Hematopoietic multipotent progenitor cell treated with erythropoietin and hydrocortisone succinate and interleukin-3 and kit ligand, for 17 days (in vitro differentiated cells): ENCODE data around the gene RBFOX2.

Source experiments
- DNase-seq: peaks from one replicate; pipeline ENCODE4 v3.0.0-alpha.2; 2015; ENCODE audit warnings: low spot score

The RBFOX2 gene

DNA sequence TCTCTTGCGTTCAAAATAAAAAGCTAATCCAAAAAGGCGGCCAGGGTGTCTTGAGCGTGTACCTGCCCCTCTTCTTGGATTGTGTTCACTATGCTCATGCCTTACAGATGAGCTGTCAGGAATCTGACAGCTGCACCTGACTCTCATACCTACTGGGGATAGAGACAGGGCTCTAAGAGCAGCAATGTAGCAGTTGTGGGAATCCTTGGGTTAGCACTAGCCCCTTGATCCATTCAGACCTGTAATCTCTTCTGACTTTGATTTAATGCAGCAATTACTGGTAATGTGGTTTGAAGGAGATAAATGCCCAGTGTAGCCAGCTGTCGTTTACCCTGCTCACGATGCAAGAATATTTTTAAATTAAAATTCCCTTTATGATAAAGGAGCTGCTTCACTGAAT is 165.2 kb downstream of the RBFOX2 start:
- DNase-seq, result no peak

DNA sequence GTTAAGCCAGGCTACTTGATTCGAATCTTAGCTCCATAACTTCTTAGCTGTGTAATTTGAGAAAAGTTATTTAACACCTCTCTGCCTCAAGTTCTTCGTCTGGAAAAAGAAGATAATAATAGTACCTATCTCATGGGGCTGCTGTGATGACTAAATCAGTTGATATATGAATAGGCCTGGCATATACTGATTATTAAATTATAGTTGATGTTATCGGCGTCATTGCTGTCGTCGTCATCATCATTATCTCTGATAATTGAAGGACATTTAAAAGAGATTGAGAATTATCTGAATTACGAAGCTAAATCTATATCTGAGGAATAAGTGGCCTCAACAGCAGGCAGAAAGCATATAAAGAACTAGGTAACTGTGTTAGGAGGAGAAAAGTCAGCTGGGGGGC is 165.9 kb downstream of the RBFOX2 start:
- DNase-seq, result no peak

DNA sequence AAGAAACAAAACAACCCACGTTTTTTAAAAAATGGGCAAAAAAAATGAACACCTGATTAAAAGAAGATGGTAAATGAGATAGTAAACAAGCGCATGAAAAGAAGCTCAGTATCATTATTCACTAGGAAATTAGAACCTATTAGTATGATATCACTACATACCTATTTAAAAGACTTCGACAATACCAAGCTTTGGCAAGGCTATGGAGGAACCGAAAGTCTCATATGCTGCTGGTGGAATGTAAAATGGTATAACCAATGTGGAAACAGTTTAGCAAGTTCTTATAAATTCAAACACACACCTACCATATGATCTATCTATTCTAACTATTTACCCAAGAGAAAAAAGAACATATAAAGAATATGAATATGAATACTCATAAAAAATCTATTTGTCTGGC is 167.2 kb downstream of the RBFOX2 start:
- no peak for DNase-seq

DNA sequence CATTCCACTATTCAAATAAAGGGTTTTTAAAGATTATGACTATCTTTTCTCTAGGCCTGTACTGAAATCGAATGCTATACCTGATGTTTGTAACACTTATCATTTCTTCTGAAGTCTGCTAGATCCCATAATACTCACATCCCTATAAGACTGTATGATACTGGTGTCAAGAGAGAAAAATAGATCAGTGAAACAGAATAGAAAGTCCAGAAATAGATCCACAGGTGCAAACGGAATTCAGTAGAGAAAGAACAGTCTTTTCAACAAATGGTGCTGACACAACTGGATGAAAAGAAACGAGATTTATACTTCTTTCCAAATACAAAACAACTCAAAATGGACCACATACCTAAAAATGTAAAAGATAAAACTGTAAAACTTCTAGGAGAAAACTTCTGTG is 167.8 kb downstream of the RBFOX2 start:
- no peak for DNase-seq

DNA sequence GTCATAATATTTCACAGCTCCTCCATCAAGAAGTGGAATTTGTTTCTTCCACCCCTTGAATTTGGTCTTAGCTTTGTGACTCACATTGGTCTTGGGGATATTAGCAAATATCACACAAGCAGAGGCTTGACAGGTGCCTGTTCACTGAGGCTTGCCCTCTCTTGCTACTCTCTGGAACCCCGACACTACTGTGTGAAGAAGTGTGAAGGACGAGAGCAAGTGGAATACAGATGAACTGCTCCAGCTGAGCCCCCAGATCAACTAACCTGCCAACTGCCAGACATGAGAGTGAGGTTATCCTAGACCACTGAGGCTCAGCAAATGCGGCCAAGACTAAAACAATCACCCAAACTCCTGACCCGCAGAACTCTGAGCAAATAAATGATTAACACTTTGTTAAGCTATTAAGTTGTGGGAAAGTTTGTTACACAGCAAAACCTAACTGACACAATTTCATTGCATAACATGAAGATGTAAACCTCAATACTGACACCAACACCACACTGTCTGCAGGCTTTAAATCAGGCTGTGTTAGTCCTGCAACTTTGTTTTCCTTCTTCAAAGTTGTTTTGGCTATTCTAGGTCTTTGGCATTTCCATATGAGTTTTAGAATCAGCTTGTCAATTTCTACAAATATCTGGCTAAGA is 168.4 kb downstream of the RBFOX2 start:
- no peak for DNase-seq

DNA sequence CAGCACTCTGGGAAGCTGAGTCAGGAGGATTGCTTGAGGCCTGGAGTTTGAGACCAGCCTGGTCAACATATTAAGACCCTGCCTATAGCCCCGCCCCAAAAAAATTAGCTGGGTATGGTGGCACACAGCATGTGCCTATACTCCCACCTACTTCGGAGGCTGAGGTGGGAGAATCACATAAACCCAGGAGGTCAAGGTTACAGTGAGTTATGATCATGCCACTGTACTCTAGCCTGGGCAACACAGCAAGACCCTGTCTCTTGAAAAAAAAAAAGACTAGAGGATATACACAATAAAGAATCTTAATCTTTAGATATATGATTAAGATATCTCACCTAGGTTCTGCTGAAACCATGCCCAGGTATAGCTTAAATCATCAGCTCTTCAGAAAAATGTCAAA is 174.3 kb downstream of the RBFOX2 start:
- no peak for DNase-seq

DNA sequence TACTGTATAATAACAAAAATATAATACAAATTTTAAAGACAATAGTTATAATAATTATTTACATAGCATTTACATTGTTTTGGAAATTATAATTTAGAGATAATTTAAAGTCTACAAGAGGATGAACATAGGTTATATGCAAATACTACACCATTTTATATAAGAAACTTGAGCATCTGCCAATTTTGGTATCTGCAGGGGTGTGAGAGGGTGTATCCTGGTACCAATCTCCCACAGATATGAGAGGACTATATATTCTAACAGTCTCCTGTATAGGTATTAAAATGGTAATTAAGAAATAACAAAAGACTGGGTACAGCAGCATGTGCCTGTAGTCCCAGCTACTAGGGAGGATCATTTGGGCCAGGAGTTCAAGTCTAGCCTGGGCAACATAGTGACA is 176.5 kb downstream of the RBFOX2 start:
- DNase-seq, result no peak

DNA sequence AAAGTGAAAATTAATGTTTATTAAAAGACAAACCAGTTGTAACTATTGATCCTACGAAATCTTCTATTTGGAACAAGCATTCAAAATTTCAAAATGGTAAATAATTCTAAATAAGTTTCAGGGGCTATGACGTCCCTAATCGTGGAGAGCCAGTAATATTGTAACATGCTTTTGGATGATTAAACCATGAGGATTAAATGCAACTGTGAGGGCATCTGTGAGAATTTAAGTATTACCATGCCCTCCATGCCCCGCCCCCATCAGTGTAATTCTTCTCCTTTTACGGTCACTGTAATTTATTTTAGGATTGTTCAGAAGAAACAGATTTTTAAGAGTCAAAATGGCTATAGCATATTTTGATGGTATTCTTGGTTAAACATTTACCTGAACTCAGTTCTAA is 177.8 kb downstream of the RBFOX2 start:
- no peak for DNase-seq

DNA sequence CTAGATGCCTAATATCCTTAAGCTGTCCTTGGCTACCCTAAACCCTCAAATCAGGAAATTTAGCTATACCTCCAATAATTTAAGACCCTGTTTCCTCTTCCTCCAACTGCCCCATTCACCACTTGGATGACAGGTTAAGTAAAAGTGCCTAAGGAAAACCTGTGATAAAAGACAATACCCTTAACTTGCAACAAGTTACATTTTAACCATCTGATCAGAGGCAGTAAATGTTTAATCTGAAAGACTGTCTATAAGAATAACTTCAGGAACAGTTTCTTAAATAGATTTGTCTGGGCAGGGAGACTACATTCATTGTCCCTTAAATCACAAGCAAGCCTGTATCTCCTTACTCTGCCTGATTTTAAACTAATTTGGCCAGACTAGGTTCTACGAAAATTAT is 181.8 kb downstream of the RBFOX2 start:
- DNase-seq, result no peak

DNA sequence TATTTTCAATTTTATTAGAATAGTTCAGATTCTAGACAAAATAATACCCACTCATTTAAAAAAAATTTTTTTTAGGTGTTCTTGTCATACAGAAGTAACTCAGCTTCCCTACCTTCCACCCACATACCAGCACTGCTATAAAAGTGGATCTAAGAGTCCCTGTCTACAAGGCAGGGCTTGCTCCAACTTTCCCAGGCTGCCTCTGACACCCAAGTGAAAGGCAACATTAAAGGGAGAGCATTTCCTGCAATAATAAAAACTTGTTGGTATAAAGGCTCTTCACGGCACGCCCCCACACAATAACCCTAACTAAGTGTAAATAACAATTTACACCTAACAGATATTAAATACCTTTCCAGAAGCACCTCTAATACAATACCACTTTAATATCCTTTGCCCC is 183.7 kb downstream of the RBFOX2 start:
- no peak for DNase-seq

DNA sequence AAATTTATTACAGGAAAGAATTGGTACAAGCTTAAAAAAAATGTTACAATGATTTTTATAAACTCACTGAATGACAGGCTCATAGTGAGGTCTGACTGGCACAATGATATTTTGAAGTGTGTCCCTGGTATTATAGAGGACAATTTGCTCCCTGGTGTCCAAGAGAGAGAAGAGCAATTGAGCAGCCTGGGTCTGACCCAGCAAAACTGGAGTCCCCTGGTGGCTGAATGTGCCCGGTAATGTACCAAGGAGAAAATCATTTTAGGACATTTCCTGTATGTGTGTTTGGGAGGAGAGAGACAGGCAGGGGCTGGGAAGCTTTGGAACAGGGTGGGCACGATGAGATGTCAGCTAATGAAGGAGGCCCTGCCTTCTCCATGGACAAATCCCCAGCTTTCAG is 185.7 kb downstream of the RBFOX2 start:
- DNase-seq, result no peak

DNA sequence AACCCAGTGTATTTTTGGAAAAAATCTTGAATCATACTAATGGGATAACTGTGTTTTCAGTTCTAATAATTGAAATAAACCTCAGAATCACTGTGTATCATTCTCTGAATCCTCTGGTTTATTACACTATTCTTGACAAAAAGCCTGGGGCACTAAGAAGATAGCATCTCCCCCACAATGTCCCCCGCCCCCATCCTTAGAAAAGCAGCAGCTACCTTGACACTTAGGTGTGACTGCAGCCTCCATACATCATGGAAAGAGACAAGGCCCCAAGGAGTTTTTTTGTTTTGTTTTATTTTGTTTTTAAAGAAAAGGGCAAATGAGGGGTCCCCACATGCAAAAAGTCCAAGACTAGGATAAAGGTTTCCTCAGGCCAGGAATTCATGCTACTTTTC is 186.1 kb downstream of the RBFOX2 start:
- DNase-seq, result no peak

DNA sequence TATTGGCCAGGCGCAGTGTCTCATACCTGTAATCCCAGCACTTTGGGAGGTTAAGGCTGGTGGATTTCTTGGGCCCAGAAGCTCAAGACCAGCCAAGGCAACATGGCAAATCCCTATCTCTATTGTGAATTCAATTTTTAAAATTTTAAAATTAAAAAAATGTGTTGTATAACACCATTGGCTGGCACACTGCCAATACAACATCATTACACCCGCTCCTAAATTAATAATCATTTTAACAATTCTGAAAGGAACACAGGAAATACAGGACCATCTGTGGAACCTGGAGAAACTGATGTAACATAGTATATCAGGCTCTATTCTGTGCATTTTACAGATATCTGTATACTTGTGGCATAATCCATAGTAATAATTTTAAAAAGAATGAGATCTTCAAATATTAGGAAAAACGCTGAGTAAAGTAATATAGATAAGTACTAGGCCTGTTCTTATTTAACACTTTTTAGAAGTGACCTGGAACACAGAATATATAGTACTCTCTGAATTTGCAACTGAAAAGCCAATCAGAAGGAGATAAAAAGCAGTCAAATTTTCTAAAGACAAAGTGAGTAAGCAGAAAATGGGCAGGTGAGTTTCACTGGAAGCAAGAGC is 186.6 kb downstream of the RBFOX2 start:
- no peak for DNase-seq

DNA sequence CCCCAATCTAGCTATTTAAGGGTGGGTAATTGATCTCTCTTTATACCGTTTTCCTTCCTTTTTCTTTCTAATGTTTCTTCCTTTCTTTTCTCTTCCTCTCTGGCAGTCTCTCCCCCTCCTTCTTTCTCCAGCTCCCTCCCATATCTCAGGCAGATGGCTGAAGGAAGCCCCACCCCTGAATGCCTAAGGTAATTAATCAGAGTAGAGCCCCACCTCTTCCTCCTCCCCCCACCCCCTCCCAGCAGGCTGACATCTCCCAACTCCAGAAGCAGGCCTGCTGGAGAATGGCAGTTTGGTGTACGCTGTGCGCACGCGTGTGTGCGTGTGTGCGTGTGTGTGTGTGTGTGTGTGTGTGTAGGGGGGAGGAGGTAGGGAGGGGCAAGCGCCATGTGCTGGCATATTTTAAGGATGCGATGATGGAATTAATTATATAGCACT is 188.3 kb downstream of the RBFOX2 start:
- peak; percentile 8 for DNase-seq

DNA sequence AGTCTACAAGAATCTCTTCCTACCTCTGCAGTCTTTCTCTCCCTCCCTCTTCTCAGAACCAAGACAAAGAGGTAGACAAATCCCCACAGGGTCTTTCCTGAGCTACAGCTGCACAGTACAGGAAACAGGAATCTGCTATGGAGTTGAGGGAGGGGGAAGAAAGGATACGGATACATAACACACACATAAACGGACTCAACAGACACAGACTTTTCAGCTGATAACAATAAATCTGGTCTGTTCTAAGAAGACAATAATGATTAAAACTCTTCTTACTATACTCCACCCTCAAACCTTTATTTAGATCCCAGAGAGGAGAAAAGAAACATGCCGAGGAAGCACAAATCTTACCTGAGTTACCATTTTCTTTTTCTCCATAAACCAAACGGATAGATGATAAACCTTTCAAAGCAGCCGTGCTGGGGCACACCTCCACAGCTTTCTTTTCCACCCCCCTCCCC is 188.8 kb downstream of the RBFOX2 start:
- no peak for DNase-seq

DNA sequence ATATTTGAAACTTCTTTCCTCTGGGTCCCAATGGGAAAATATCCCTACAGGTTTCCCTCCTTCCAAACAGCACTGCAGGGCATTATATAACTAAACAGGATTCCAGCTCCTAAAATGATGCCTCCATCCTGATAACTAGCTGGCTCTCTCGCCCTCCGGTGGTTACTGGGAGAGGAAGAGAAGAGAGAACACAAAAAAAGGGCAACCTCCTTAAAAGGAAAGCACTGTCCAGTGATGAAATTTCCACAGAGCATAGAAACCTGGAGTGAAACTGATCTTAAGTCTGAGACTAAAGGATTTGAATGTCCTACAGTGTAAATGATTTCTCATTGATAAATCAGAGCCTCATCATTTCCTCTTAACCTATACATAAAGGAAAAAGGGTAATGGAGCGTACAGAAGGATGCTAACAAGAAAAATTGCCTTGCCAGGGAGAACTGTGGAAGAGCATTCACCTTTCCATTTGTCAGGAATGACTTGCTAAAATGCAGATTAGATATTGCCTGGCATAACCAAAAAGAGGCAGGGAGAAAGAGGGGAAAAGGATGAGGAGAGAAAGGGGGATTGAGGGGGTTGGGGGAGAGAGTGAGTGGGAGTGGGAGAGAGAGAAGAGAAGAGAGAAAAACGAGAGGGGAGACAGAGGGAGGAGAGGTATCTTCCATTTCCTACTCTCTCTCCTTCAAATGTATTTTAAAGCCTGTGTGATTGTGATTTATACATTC is 189.6 kb downstream of the RBFOX2 start:
- DNase-seq, result no peak

DNA sequence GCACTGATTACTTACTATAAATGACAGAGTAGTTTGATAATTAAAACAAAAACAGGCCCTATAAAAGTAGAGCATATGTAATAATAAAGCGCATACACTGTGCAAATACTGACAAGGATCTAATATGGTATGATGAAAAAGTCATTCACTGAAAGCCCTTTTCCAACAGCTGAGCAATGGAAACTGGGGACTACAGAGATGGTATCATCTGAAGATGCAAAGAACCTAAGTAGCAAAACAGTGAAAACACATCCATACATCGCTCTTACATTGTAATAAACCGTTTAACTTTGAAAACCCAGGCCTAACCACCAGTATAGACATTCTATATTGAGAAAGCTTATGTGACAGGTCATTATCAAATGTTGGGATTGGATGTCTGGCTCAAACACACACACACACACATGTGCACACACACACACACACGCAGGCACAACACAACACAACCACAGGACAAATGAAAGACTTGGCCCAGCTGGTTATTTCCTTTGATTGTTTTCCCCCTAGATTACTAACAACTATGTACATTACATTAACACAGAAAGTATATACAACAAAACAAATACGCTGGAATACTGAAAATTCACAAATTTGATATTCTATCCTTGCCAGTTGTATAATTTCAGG is 191.4 kb downstream of the RBFOX2 start:
- no peak for DNase-seq

DNA sequence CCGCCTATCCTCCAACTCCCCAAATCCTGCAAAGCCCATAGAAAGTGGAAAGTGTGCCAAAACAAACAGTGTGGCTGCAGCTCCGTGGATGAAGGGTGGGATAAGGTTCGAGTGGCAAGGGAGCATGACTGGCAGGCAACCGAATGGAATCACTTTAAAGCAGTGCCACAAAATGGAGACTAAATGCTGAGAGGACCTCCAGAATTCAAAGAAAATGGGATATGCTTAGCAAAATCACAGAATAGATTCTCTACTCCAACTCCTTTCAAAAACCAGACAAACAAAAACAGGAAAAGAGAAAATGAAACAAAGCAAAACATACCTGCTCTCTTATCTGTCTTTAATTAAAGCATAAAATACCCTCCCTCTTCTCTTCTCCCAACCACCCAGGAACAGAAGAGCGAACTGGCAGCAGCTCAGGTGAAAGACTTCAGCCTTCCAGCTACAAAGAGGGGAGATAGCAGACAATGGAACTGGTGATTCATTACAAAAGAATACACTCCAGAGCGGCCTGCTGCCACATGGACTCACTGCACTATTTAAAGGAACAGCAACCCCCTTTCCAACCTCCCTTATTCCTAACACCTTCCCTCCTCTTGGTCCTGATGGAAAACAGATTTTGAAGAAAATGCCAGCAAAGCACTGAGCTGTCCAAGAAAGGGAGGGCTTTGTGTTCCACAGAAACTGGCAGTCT is 192.5 kb downstream of the RBFOX2 start:
- no peak for DNase-seq

DNA sequence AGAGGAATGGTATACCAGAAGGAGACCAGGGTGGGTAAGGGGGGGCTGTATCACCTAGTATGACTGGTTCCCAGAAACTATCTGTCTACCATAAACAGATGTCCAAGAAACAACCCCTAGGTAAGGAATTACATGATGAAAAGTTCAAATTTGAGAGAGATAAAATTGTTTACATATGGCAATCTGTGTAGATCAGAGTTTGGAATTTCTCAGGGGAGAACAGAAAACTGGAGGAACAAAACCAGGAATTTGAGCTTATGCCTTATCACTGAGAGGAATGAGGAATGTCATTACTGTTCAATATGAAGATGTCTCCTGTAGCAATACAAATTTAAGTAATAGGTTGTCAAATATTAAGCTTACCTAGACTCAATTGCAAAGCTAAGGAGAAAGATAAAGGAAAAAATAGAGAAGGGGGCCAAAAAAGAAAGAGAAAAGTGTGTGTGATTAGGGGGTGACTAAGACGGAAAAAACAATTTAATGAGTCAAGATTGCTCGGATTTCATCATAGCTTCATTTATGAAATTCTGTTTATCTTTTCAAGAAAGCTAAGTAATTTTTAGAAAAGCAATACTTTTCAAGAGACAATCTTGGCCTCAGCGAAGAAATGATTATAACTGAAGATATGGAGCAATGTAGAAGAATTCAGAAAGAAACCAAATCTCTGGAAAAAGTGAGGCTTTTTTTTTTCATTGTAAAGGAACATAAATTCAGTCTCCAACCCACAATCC is 193.2 kb downstream of the RBFOX2 start:
- no peak for DNase-seq

DNA sequence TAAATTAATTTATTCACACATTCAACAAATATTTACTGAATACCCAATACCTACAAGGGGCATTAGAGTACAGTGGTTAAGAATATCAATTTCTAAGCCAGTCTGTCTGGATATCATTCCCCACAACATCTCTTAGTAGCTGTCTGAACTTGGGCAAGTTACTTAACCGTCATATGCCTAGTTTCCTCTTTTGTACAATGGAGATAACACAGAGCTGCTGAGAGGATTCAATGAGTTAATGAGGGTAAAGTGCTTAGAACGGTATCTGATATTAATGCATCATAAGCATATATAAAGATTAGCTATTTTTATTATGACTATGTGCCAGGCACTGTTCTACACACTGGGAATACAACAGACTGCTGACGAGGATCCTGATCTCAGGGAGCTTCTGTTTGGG is 194.6 kb downstream of the RBFOX2 start:
- DNase-seq, result no peak

DNA sequence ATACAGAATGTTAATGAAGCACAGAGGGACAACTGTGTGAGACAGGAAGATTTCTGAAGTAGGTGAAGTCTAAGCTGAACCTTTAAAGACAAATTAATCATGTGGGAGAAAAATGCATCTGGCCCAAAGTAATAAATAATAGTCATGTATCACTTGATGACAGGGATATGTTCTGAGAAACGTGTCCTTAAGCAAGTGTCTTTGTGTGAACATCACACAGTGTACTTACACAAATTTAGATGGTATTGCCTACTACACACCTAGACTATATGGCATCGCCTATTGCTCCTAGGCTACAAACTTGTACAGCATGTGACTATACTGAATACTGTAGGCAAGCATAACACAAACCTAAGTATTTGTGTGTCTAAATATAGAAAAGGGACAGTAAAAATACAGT is 198.3 kb downstream of the RBFOX2 start:
- no peak for DNase-seq

DNA sequence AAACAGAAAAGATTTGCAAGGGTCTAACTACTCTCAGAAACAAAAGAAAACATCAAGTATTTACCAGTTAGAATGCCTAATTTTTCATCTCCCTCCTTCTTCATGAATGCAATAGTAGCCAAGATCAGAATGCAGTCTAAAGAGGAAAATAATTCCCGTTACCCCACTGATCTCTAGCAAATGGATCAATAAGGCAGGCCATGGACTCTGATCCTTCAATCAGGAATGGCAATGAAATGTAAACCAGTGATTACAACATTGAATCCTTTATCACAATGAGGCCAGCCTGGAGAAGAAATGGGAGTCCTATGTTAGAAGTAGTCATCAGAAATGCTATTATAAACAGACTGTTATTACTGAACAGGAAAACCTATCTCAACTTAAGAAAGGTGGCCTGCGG is 204.4 kb downstream of the RBFOX2 start:
- DNase-seq, result no peak
